Natural killer cell (primary cell): ENCODE measurements around the gene SHBG. TPM values are rescaled to one million over a fixed set of nuclear protein-coding genes. Genes with fewer than 3 reads are reported as not detected.

ENCODE experiments used
- ATAC-seq, 3 donors: fragments of 150-1000 bp in 2 of 3; fragments of 200-7000 bp in 1 of 3; cut with Tn5 transposase; 1 replicate in 1 of 3; 2 replicates in 2 of 3; pipeline ENCODE4 v1.10.0; 2021; ENCODE audit warnings: mild to moderate bottlenecking in 2 of 3, moderate library complexity in 2 of 3
- DNase-seq, 2 donors: peaks; one replicate each; pipeline versions ENCODE4 v3.0.0 to v3.0.0-alpha.2; 2013 to 2021; ENCODE audit warnings: mixed read lengths in 1 of 2
- H3K27ac ChIP-seq: one replicate; pipeline ENCODE4 v1.5.1; 2013; ENCODE audit warnings: mild to moderate bottlenecking, low read length
- H3K27me3 ChIP-seq: one replicate; pipeline ENCODE4 v1.6.1; 2013; ENCODE audit warnings: low read length; ENCODE audit not compliant: control insufficient read depth, insufficient read depth
- H3K36me3 ChIP-seq: one replicate; pipeline ENCODE4 v1.6.1; 2013; ENCODE audit warnings: low read length; ENCODE audit not compliant: control insufficient read depth, insufficient read depth
- H3K4me1 ChIP-seq: one replicate; pipeline ENCODE4 v1.6.1; 2013; ENCODE audit warnings: low read length; ENCODE audit not compliant: control insufficient read depth, insufficient read depth
- H3K4me3 ChIP-seq: one replicate; pipeline ENCODE4 v1.5.1; 2013; ENCODE audit warnings: low read length
- H3K9me3 ChIP-seq: one replicate; pipeline ENCODE4 v1.6.1; 2013; ENCODE audit warnings: low read length; ENCODE audit not compliant: control insufficient read depth, insufficient read depth
- H3K27ac Mint-ChIP-seq, 2 donors: one replicate each; pipeline ENCODE4 v1.8.0; 2022; ENCODE audit warnings: mild to moderate bottlenecking in 2 of 2, mixed read lengths in 2 of 2, moderate library complexity in 1 of 2
- H3K27me3 Mint-ChIP-seq, 2 donors: one replicate each; pipeline ENCODE4 v1.8.0; 2022; ENCODE audit warnings: low read depth in 2 of 2, mixed read lengths in 2 of 2
- H3K36me3 Mint-ChIP-seq: one replicate; pipeline ENCODE4 v1.8.0; 2022; ENCODE audit warnings: mixed read lengths
- H3K4me1 Mint-ChIP-seq, 2 donors: one replicate each; pipeline ENCODE4 v1.8.0; 2022; ENCODE audit warnings: mixed read lengths in 2 of 2
- H3K4me3 Mint-ChIP-seq: one replicate; pipeline ENCODE4 v1.8.0; 2022; ENCODE audit warnings: mild to moderate bottlenecking, moderate library complexity, mixed read lengths
- H3K9me3 Mint-ChIP-seq, 2 donors: one replicate each; pipeline ENCODE4 v1.8.0; 2022; ENCODE audit warnings: mixed read lengths in 2 of 2
- CTCF ChIP-seq: fragments of 200-600 bp; IDR thresholded peaks from one replicate; pipeline ENCODE4 v1.8.0; 2022; ENCODE audit warnings: antibody characterized with exemption
- WGBS: methylation state at CpG from one replicate; pipeline ENCODE4 v1.1.7; 2013; ENCODE audit warnings: missing lambda C conversion rate; ENCODE audit not compliant: insufficient coverage; 5-methylcytosine and 5-hydroxymethylcytosine counted together
- intact Hi-C: fragments of 100-400 bp; cut with micrococcal nuclease; formaldehyde crosslinking; loops from one replicate; pipeline ENCODE4 v1.14.2; 2022
- total RNA-seq, 4 donors: library from RNA; stranded (reverse); fragments of 120-200 nt in 1 of 4; gene quantifications; one replicate each; pipeline versions ENCODE4 v1.2.3 to v1.2.4, GENCODE V29; 2013 to 2022

The SHBG gene
- total RNA-seq, 3 donors from 2014 or later (not counting 1 experiment from before 2014, with no cell fraction given) = not detected

GRCh38 chr17:7612294-7612640 is 17.7 kb upstream of the SHBG start:
- 100% methylated on average over 1 of the region's 1 CpG for WGBS
- Mint-ChIP-seq H3K4me3 (peak overlapping the region; percentile 91), H3K27ac (peak overlapping the region; percentile 94 to 95), H3K27me3 (no peaks in the 10 kb centered on the region), H3K9me3 (no peaks in the 10 kb centered on the region), H3K4me1 (peaks cover 29 to 53% of the 10 kb centered on the region in 2 donors), H3K36me3 (no peaks in the 10 kb centered on the region)
- TF ChIP-seq CTCF = no peak
- DNase-seq (no peak), ATAC-seq (no peak)
- intact Hi-C loops = no loop called here
- no peaks in the 10 kb centered on the region for H3K36me3 ChIP-seq
- H3K4me3 ChIP-seq = no peak overlapping the region
- H3K27me3 ChIP-seq = no peaks in the 10 kb centered on the region
- H3K9me3 ChIP-seq = no peaks in the 10 kb centered on the region
- peaks cover 17% of the 10 kb centered on the region for H3K4me1 ChIP-seq
- H3K27ac ChIP-seq = no peak overlapping the region

GRCh38 chr17:7613769-7614424 is 16.0 kb upstream of the SHBG start:
- H3K4me3 ChIP-seq = peak overlapping the region; percentile 79
- no peaks in the 10 kb centered on the region for H3K36me3 ChIP-seq
- Mint-ChIP-seq H3K36me3 (no peaks in the 10 kb centered on the region), H3K4me1 (peaks cover 29 to 53% of the 10 kb centered on the region in 2 donors), H3K9me3 (no peaks in the 10 kb centered on the region), H3K27ac (peak overlapping the region; percentile 94 to 95), H3K4me3 (peak overlapping the region; percentile 91), H3K27me3 (no peaks in the 10 kb centered on the region)
- DNase-seq (peak in 1 of 2 donors; percentile 33), ATAC-seq (no peak)
- H3K27me3 ChIP-seq = no peaks in the 10 kb centered on the region
- peaks cover 17% of the 10 kb centered on the region for H3K4me1 ChIP-seq
- H3K27ac ChIP-seq = peak overlapping the region; percentile 72
- H3K9me3 ChIP-seq = no peaks in the 10 kb centered on the region
- WGBS = 14% methylated on average over 20 of the region's 20 CpGs
- intact Hi-C loops = loop anchor here (2.0 kb wide), 2 partner anchors 41 to 73 kb away; partner anchors contain the start of gene TP53
- TF ChIP-seq CTCF = no peak

- H3K27ac ChIP-seq = peak within 1 kb of the TSS; percentile 72
- DNase-seq (peak; percentile 95 to 99), ATAC-seq (peak; percentile 86 to 95 (median 87))
- no peaks in the 10 kb centered on the region for H3K9me3 Mint-ChIP-seq
- H3K27me3 ChIP-seq = no peaks in the 10 kb centered on the region
- H3K4me1 Mint-ChIP-seq = peaks cover 29 to 48% of the 10 kb centered on the region in 2 donors
- WGBS = under 1% methylated on average over 93 of the region's 93 CpGs
- H3K4me1 ChIP-seq = peaks cover 17% of the 10 kb centered on the region
- intact Hi-C loops = loop anchor here (2.0 kb wide), 2 partner anchors 42 to 72 kb away; partner anchors contain the start of gene TP53
- no peaks in the 10 kb centered on the region for H3K27me3 Mint-ChIP-seq
- H3K27ac Mint-ChIP-seq = peak within 1 kb of the TSS; percentile 94 to 95
- peak within 1 kb of the TSS; percentile 79 for H3K4me3 ChIP-seq
- H3K9me3 ChIP-seq = no peaks in the 10 kb centered on the region
- peak within 1 kb of the TSS; percentile 96 for H3K4me3 Mint-ChIP-seq
- H3K36me3 Mint-ChIP-seq = no peaks in the 10 kb centered on the region
- H3K36me3 ChIP-seq = no peaks in the 10 kb centered on the region
- peak; percentile 51 for TF ChIP-seq CTCF
These were observed 15.3 kb upstream of the SHBG start, which contains the start of gene FXR2 for GRCh38 chr17:7614425-7615264. TSS of gene FXR2 (minus strand) at chr17:7614897. CDS start at chr17:7614532, 365 bp downstream.
